Midbrain (tissue), 1 donor: ENCODE results near the gene BIN1.

Experiments used
- DNase-seq: peaks from one replicate; lab custom pipeline; 2025; lab: John Stamatoyannopoulos, UW

The BIN1 gene

DNA sequence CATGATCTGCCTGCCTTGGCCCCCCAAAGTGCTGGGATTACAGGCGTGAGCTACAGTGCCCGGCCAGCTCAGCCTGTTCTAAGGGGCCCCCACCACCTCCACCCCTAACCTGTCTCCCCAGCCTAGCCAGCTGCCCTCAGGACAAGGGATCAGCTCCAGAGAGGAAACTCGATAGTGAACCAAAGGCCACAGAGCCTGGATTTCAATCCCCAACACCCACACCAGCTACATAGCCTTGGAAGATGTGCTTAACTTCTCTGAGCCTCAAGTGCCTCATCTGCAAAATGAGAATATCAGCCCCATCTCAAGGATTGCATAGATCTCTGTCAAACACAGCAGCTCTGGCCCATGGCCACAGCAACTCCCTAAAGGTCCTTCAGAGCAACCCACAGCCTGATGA, 32.0 kb downstream of the BIN1 start:
- no peak for DNase-seq

- no peak for DNase-seq
Observed at GRCh38 chr2:127074358-127074757, 32.6 kb downstream of the BIN1 start.

GRCh38 chr2:127072970-127073369, 34.0 kb downstream of the BIN1 start:
- peak; percentile 91 for DNase-seq

GRCh38 chr2:127072396-127072795, 34.6 kb downstream of the BIN1 start:
- DNase-seq = no peak

GRCh38 chr2:127071901-127072328, 35.0 kb downstream of the BIN1 start:
- no peak for DNase-seq

DNA sequence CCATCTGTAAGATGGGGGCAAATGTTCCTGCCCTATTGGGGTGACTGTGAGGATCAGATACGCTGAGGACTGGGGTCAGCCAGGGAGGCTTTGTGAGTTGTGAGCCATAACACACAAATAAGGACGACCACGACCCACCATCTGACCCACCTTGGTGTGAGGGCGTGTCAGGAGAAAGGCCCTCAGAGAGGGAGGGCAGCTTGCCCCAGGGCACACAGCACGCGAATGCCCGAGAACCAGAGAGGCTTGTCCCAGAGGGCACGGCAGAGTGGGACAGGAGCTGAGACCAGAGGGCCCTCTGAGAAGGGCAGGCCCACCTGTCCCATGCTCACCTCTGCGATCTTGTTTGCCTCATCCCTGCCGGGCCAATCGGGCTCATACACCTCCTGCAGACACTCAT, 36.7 kb downstream of the BIN1 start:
- DNase-seq = no peak

DNA sequence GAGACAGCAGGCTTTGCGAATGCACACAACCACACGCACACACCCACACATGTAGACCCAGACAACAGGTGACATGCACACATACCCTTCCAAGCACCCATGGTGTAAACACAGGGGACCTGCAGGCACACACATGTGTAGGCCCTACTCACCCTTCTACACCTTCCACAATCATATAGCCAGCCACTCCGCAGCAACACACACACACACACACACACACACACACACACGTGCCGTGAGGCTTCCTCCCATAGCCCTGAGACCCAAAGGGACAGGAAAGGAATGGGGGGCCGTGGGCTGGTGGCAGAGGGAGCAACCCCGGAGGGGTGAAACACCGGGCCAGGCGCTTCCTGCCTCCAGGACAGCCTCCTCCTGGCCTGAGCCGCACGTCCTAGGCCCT, 37.4 kb downstream of the BIN1 start:
- no peak for DNase-seq

DNA sequence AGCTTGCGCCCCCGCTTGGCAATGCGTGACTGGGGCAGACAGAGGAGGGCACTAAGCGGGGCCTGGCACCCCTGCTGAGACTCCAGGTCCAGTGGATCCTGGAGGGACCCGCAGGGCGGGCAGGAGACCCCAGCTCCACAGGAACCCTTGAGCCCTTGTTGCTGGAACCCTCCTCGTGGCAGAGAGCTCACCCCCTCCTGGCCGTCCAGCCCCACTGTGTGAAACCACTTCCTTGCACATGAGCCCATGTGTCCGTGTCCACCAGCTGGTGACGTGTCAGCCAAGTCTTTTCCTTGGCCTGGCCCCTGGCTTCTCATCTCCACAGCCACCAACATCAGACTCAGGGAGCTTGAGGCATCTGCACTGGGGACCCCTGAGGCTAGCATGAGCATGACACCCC, 38.0 kb downstream of the BIN1 start:
- DNase-seq = no peak

GRCh38 chr2:127068351-127068741, 38.6 kb downstream of the BIN1 start:
- no peak for DNase-seq

GRCh38 chr2:127067620-127068350, 39.2 kb downstream of the BIN1 start:
- peak; percentile 84 for DNase-seq

DNA sequence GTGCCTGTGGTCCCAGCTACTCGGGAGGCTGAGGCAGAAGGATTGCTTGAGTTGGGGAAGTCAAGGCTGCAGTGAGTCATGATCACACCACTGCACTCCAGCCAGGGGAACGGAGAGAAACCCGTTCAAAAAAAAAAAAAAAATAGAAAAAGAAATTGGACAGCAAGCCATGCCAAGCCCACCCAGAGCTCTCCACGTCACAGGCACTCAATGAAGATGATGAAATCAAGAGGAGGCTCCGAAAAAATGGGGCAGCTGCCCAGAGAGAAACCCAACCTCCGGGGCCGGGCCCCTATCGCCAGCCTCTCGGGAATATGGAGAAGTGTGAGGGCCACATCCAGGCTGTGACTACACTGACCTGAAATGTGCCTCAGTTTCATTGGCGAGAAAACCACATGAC, 40.0 kb downstream of the BIN1 start:
- DNase-seq = no peak

GRCh38 chr2:127065940-127066318, 41.0 kb downstream of the BIN1 start:
- DNase-seq = no peak

- no peak for DNase-seq
Observed at GRCh38 chr2:127065299-127065939, 41.5 kb downstream of the BIN1 start.

DNA sequence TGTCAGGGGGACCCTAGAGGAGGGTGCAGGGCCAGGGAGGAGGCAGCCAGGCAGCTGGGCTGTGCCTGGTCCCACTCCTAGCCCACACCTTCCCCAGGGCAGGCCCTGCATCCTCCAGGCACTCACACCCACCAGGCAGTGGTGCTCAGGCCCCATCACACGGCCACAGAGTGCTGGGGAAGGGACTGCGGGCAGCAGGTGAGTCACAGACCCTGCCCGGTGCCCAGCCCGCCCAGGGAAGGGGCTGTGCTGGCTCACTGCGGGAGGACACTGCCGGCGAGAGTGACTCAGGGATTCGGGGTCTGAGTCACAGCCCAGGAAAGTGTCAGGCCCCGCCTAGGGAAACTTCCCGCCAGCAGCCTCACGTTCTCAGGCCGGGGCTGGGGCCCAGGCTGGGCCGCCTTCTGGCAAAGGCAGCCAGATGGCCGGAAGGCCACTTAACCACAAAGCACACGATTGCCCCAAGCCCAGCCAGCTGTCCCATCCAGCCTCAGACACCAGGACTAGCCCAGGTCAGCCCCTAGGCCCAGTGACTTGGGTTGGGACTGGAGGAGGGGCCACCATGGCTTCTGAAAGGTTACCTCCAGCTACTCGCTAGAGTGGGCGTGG, 42.2 kb downstream of the BIN1 start:
- DNase-seq = no peak

- no peak for DNase-seq
Observed at GRCh38 chr2:127063701-127064590, 43.0 kb downstream of the BIN1 start.

- no peak for DNase-seq
Observed at GRCh38 chr2:127061375-127062273, 45.3 kb downstream of the BIN1 start.

GRCh38 chr2:127060264-127060945, 46.5 kb downstream of the BIN1 start:
- DNase-seq = no peak

GRCh38 chr2:127059559-127059958, 47.4 kb downstream of the BIN1 start:
- no peak for DNase-seq

- no peak for DNase-seq
Observed at GRCh38 chr2:127058954-127059252, 48.1 kb downstream of the BIN1 start.

DNA sequence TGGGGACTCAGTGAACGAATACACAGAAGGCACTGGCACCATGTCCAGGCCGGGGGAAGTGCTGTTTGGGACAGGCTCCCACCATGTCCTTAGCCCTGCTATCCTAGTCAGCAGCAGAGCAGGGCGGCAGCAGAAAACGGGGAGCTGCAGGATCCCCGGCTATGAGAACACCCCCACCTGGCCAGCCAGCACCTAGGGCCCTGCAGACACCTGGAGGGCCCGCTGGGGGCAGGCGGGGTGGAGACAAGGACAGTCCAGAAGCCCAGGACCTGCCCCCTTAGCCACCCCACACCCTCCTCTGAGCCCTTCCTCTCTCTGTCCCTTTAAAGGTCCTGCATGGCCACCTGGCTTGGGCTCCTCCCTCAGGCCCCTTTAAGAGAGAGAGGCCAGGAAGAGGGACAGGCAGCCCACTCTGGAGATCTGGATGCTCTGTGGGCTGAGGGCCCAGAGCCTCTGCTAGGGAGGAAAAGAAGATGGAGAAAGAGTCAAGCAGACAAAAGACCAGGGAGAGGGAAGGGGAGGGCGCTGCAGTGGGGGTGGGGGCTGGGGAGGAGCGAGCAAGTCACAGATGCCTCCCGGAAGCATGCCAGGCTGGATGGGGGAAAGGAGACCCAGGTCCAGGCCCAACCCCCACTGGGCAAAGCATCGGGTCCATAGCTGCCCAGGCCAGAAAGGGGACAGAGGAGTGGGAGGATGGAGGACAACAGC, 48.6 kb downstream of the BIN1 start:
- no peak for DNase-seq
